ENCODE results near the gene RNF128.
"Not testable (repeated sequence)": the region's sequence is repeated elsewhere in the genome, so short reads cannot be mapped to it uniquely, and the experiment has no call there.

The RNF128 gene

GRCh38 chrX:106751407-106751806 lies 24.9 kb downstream of the RNF128 start:
- no peak for DNase-seq

GRCh38 chrX:106752101-106752678 lies 25.7 kb downstream of the RNF128 start:
- DNase-seq: no peak

GRCh38 chrX:106769288-106769687 lies 42.8 kb downstream of the RNF128 start:
- not testable (repeated sequence) for DNase-seq

GRCh38 chrX:106774981-106775380 lies 48.5 kb downstream of the RNF128 start:
- DNase-seq: no peak

- DNase-seq: peak; percentile 37
Observed at GRCh38 chrX:106780264-106780663, 53.8 kb downstream of the RNF128 start.

- peak; percentile 65 for DNase-seq
Observed at GRCh38 chrX:106780664-106781377, 54.3 kb downstream of the RNF128 start.

GRCh38 chrX:106783716-106784115 lies 57.2 kb downstream of the RNF128 start:
- no peak for DNase-seq

GRCh38 chrX:106791495-106791894 lies 65.0 kb downstream of the RNF128 start:
- no peak for DNase-seq

GRCh38 chrX:106802063-106802387 lies 75.5 kb downstream of the RNF128 start:
- DNase-seq: peak; percentile 39

GRCh38 chrX:106802388-106803275 lies 76.1 kb downstream of the RNF128 start, which contains the start of gene TBC1D8B:
TSS of gene TBC1D8B (plus strand) at chrX:106802673. CDS start at chrX:106802854, 181 bp downstream.
- peak; percentile 89 for DNase-seq

- DNase-seq: no peak
Observed at GRCh38 chrX:106811131-106811910, 84.8 kb downstream of the RNF128 start.

- not testable (repeated sequence) for DNase-seq
Observed at GRCh38 chrX:106812930-106813329, 86.4 kb downstream of the RNF128 start.

- not testable (repeated sequence) for DNase-seq
Observed at GRCh38 chrX:106814093-106814492, 87.6 kb downstream of the RNF128 start.
